K562 (cell line): Measurements from ENCODE around the gene CLEC18B. TPM values are rescaled to one million over a fixed set of nuclear protein-coding genes. Genes with fewer than 3 reads are reported as not detected.

Experiments
- ATAC-seq: fragments of 200-7000 bp; cut with Tn5 transposase; 3 replicates; pipeline ENCODE4 v1.9.1; 2020; ENCODE audit warnings: moderate library complexity
- BruUV-seq: library from RNA; stranded (reverse); fragments of 400-500 nt; replicated peaks from 2 replicates; lab custom pipeline; 2021; lab: Mats Ljungman, UMichigan
- CTCF ChIA-PET: fragments of 300-600 bp; formaldehyde crosslinking; extraction: SDS; loops from one replicate; lab custom pipeline; 2021; ENCODE audit warnings: low intra/inter-chr PET ratio; lab: Yijun Ruan, JAX
- POLR2A ChIA-PET: fragments of 300-600, 350-650 bp; sonication (Branson Sonifier 250); formaldehyde crosslinking; extraction: SDS; loops from one replicate; lab custom pipeline; 2021; ENCODE audit warnings: antibody characterized with exemption, inconsistent platforms; lab: Yijun Ruan, JAX
- DNase-seq, 4 experiments: peaks; one replicate each; pipeline versions ENCODE4 v3.0.0 to v3.0.0-alpha.2; 2011 to 2018; ENCODE audit warnings: low spot score in 3 of 4, mixed read lengths in 3 of 4; ENCODE audit errors: extremely low read depth in 1 of 4
- FAIRE-seq: peaks from 2 replicates; lab custom pipeline; 2011; peaks lifted over from hg19 to GRCh38; lab: Jason Lieb, UNC
- H2AFZ ChIP-seq: 2 replicates; pipeline ENCODE4 v1.6.0; 2011; ENCODE audit warnings: low read depth, low read length, control low read depth, inconsistent platforms
- H3K27ac ChIP-seq: fragments of 200-600 bp; 3 replicates; pipeline ENCODE4 v1.8.0; 2011; ENCODE audit warnings: low read depth, mild to moderate bottlenecking, control low read depth, inconsistent platforms, low read length, moderate library complexity, mixed read lengths; ENCODE audit errors: extremely low read depth
- H3K27me3 ChIP-seq, 2 experiments: fragments of 300-600 bp in 1 of 2; 2 replicates in 1 of 2; 3 replicates in 1 of 2; pipeline versions ENCODE4 v1.6.0 to v1.8.0; 2011; ENCODE audit warnings: inconsistent platforms in 2 of 2, low read length in 2 of 2, mild to moderate bottlenecking in 1 of 2, mixed read lengths in 1 of 2, moderate library complexity in 1 of 2; ENCODE audit not compliant: control insufficient read depth in 2 of 2, insufficient read depth in 2 of 2
- H3K36me3 ChIP-seq: fragments of 300-600 bp; 3 replicates; pipeline ENCODE4 v1.8.0; 2011; ENCODE audit warnings: mild to moderate bottlenecking, low read length, inconsistent platforms; ENCODE audit not compliant: control insufficient read depth, insufficient read depth
- H3K4me1 ChIP-seq, 2 experiments: fragments of 200-600 bp in 1 of 2; replicated peaks in 1 of 2; 2 replicates in 1 of 2; 3 replicates in 1 of 2; pipeline versions ENCODE4 v1.5.1 to v1.8.0; 2011; ENCODE audit warnings: inconsistent platforms in 2 of 2, low read length in 2 of 2, mild to moderate bottlenecking in 1 of 2, mixed read lengths in 1 of 2, moderate library complexity in 1 of 2; ENCODE audit not compliant: control insufficient read depth in 2 of 2, insufficient read depth in 2 of 2
- H3K4me2 ChIP-seq: 2 replicates; pipeline ENCODE4 v1.6.1; 2011; ENCODE audit warnings: low read length, control low read depth, inconsistent platforms, mixed read lengths; ENCODE audit not compliant: insufficient read depth
- H3K4me3 ChIP-seq: fragments of 200-600 bp; sonication (generic), shearing (Covaris generic); 2 replicates; pipeline ENCODE4 v1.5.1; 2016; ENCODE audit warnings: control low read depth, inconsistent platforms
- H3K79me2 ChIP-seq: fragments of 200-600 bp; 3 replicates; pipeline ENCODE4 v1.8.0; 2011; ENCODE audit warnings: low read length, inconsistent platforms; ENCODE audit not compliant: control insufficient read depth, insufficient read depth
- H3K9ac ChIP-seq, 2 experiments: 2 replicates each; pipeline versions ENCODE4 v1.6.0 to v1.6.1; 2011; ENCODE audit warnings: low read depth in 2 of 2, low read length in 2 of 2, control low read depth in 1 of 2, inconsistent platforms in 1 of 2, mild to moderate bottlenecking in 1 of 2, mixed read lengths in 1 of 2; ENCODE audit not compliant: insufficient read depth in 1 of 2
- H3K9me1 ChIP-seq: one replicate; pipeline ENCODE4 v1.6.0; 2011; ENCODE audit warnings: inconsistent platforms, mild to moderate bottlenecking, low read length, moderate library complexity; ENCODE audit not compliant: control insufficient read depth, insufficient read depth
- H3K9me3 ChIP-seq: replicated peaks from 2 replicates; pipeline ENCODE4 v1.5.1; 2011; ENCODE audit warnings: low read depth, low read length, inconsistent platforms; ENCODE audit not compliant: control insufficient read depth, insufficient read depth
- H4K20me1 ChIP-seq: replicated peaks from 2 replicates; pipeline ENCODE4 v1.6.1; 2011; ENCODE audit warnings: low read length, inconsistent platforms, mixed read lengths; ENCODE audit not compliant: control insufficient read depth, insufficient read depth
- EZH2 ChIP-seq: IDR thresholded peaks from 2 replicates; pipeline ENCODE4 v1.6.1; 2012; ENCODE audit warnings: low read depth, mild to moderate bottlenecking, inconsistent platforms, low read length, borderline replicate concordance
- GTF2F1 ChIP-seq: IDR thresholded peaks from 2 replicates; pipeline ENCODE4 v1.6.1; 2011; ENCODE audit warnings: low read depth, low read length, improper control_type of control experiment
- HNRNPK ChIP-seq: fragments of 200-400 bp; formaldehyde crosslinking; IDR thresholded peaks from one replicate; pipeline ENCODE4 v1.6.1; 2018; ENCODE audit warnings: mild to moderate bottlenecking, low read depth, low read length; ENCODE audit not compliant: poor library complexity, severe bottlenecking
- POLR3A ChIP-seq: IDR thresholded peaks from 2 replicates; pipeline ENCODE4 v1.6.1; 2011; ENCODE audit warnings: borderline replicate concordance, mild to moderate bottlenecking, moderate library complexity; ENCODE audit not compliant: insufficient read length, insufficient read depth; ENCODE audit errors: extremely low read depth
- U2AF2 ChIP-seq: fragments of 200-400 bp; formaldehyde crosslinking; optimal IDR thresholded peaks from 2 replicates; pipeline ENCODE3; 2017; ENCODE audit warnings: low read depth, mild to moderate bottlenecking, low read length
- ZNF174 ChIP-seq: fragments of 250-450 bp; sonication (Bioruptor Pico); IDR thresholded peaks from 2 replicates; pipeline ENCODE4 v1.4.0; 2020; ENCODE audit warnings: mild to moderate bottlenecking
- ZNF354B ChIP-seq: fragments of 250-450 bp; sonication (Bioruptor Pico); IDR thresholded peaks from 2 replicates; pipeline ENCODE4 v1.4.0; 2020
- WGBS: fragments of 100-300 bp; shearing (Covaris generic); methylation state at CpG from one replicate; pipeline ENCODE4 v1.1.6; 2016; ENCODE audit warnings: low coverage, mixed read lengths; ENCODE audit not compliant: insufficient coverage; ENCODE audit errors: missing lambda C conversion rate; 5-methylcytosine and 5-hydroxymethylcytosine counted together
- in situ Hi-C: fragments of 300-500 bp; cut with MboI; formaldehyde crosslinking; loops from 4 replicates; pipeline ENCODE4 v1.15.0; 2018; ENCODE audit warnings: inconsistent platforms, mixed read lengths
- intact Hi-C: fragments of 100-400 bp; cut with micrococcal nuclease; formaldehyde crosslinking; loops from 2 replicates; pipeline ENCODE4 v1.14.2; 2022
- polyA plus RNA-seq, 8 experiments: library from polyadenylated mRNA; depleted of rRNA in 4 of 8; stranded (reverse) in 5 of 8; unstranded in 3 of 8; fragments of >200 nt; fragmentation: Nextera tagmentation in 2 of 8; fragmentation: Illumina TruSeq in 1 of 8; extraction: Ambion mirVana in 2 of 8; extraction: Trizol in 1 of 8; gene quantifications; 2 replicates each; pipeline versions ENCODE4 v1.2.1 to v1.2.3, GENCODE V29; 2011 to 2014; ENCODE audit warnings: inconsistent platforms in 1 of 8, missing spikeins in 1 of 8
- total RNA-seq, 7 experiments: library from RNA; depleted of rRNA in 6 of 7; stranded (reverse); fragments of >200 nt in 6 of 7; fragmentation: Illumina TruSeq in 2 of 7; extraction: Trizol in 2 of 7; gene quantifications; 2 replicates each; pipeline versions ENCODE4 v1.2.1 to v1.2.3, GENCODE V29; 2011 to 2021; ENCODE audit warnings: low replicate concordance in 1 of 7

CLEC18B gene
- total and polyA plus RNA-seq, 9 of the 15 experiments (the other 6 are each of a cell fraction or from before 2014, with no cell fraction given): 0.23 to 7.6 (median 3.5) TPM

GRCh38 chr16:74463888-74464287 lies 42.6 kb upstream of the CLEC18B start:
- H3K27ac ChIP-seq: no peak overlapping the region
- ChIA-PET CTCF (no interaction called here), POLR2A (no interaction called here)
- H3K9ac ChIP-seq: no peak overlapping the region
- peaks cover 69% of the 10 kb centered on the region; the same call in 2 of the 3 replicates for H3K36me3 ChIP-seq
- no peaks in the 10 kb centered on the region for H3K9me1 ChIP-seq
- intact Hi-C loops (no loop called here), in situ Hi-C loops (no loop called here)
- 100% methylated on average over 1 of the region's 2 CpGs for WGBS
- TF ChIP-seq EZH2 (no peak), ZNF354B (CRISPR knock-in tag) (no peak), POLR3A (no peak), ZNF174 (CRISPR knock-in tag) (no peak)
- FAIRE-seq (no peak), ATAC-seq (no peak), DNase-seq (no peak)
- no peak overlapping the region for H3K4me2 ChIP-seq
- H2AFZ ChIP-seq: no peak overlapping the region
- no peak overlapping the region for H3K4me3 ChIP-seq
- H3K79me2 ChIP-seq: no peaks in the 10 kb centered on the region
- no peaks in the 10 kb centered on the region for H3K27me3 ChIP-seq
- H3K4me1 ChIP-seq: no peaks in the 10 kb centered on the region
- H4K20me1 ChIP-seq: no peaks in the 10 kb centered on the region
- H3K9me3 ChIP-seq: no peaks in the 10 kb centered on the region
- BruUV-seq: no TSS peak

GRCh38 chr16:74462361-74462760 lies 41.1 kb upstream of the CLEC18B start:
- Histone ChIP-seq H3K79me2 (no peaks in the 10 kb centered on the region), H3K9me3 (no peaks in the 10 kb centered on the region), H3K27ac (no peak overlapping the region), H3K36me3 (peaks cover 67% of the 10 kb centered on the region; the same call in 2 of the 3 replicates), H3K27me3 (no peaks in the 10 kb centered on the region), H3K4me1 (no peaks in the 10 kb centered on the region), H3K9me1 (no peaks in the 10 kb centered on the region), H3K4me3 (no peak overlapping the region), H4K20me1 (no peaks in the 10 kb centered on the region), H3K4me2 (no peak overlapping the region), H3K9ac (no peak overlapping the region), H2AFZ (no peak overlapping the region)
- in situ Hi-C loops: no loop called here
- ChIA-PET CTCF (no interaction called here), POLR2A (interaction anchor here (0.7 kb wide), 1 partner anchor 175 kb away, joined by 3 read pairs; no protein-coding TSS in a partner anchor)
- FAIRE-seq (no peak), ATAC-seq (no peak), DNase-seq (no peak)
- no TSS peak for BruUV-seq
- intact Hi-C loops: no loop called here
- 83% methylated on average over 4 of the region's 4 CpGs for WGBS
- no peak for TF ChIP-seq HNRNPK
- no peak for TF ChIP-seq U2AF2
- TF ChIP-seq GTF2F1: no peak
